NCI-H187 treated with DMSO at 0.1 percent for 48 hours (cell line): ENCODE results near the gene KIF21B.
"Not testable (repeated sequence)": the region's sequence is repeated elsewhere in the genome, so short reads cannot be mapped to it uniquely, and the experiment has no call there.

ENCODE experiments used
- DNase-seq: peaks from one replicate; lab custom pipeline; 2025; lab: John Stamatoyannopoulos, UW

The KIF21B gene

DNA sequence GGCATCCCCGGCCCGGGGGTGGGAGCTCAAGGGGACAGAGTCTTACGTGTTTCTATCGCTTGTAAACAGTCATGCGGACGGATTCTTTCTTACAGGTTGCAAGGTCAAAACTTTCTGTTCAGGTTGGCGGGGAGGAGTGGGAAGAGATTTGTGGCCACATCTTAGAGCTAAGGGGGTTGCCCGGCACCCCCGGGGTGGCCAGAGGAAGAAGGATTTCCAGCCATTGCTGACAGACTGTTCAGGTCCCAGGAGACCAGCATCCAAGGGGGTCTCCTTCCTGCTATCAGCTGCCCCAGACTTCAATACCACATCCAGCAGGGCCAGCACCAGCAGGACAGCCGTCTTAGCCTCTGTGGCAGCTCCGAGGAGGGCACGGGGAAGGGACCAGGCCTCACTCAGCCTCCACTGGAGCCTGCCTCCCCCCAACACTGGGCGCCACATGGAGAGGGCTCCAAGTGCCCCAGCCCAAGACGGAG lies 52.0 kb downstream of the KIF21B start:
- DNase-seq: no peak

DNA sequence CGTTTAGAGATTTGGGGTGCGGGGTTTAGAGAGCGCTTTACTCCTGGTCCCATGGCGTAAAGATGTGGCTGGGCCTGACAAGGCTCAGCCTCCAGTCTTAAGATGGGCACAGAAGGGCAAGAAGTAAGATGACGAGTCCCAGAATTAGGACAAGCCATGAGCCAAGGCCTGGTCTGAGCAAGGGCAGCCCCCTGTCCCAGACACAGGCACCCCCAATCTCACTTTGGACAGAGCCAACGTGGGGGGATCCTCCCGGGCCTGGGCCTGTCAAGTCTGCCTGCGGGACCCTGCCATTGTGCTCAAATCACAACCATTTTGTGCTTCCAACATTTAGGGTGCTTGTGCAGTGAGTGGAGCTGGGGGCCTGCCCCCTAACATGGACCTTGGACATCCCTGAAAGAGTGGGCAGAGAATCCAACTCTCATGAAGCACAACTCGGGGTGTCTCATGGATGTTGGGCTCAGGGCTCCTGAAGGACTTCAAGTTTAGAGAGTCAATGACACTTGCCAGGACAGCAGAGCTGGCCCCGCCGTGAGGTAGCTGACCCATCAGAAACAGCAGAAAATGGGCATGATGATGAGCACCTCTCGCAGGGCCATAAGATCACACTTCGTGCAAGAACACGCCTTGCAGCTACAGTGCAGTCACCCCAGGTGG lies 52.6 kb downstream of the KIF21B start:
- DNase-seq: no peak

DNA sequence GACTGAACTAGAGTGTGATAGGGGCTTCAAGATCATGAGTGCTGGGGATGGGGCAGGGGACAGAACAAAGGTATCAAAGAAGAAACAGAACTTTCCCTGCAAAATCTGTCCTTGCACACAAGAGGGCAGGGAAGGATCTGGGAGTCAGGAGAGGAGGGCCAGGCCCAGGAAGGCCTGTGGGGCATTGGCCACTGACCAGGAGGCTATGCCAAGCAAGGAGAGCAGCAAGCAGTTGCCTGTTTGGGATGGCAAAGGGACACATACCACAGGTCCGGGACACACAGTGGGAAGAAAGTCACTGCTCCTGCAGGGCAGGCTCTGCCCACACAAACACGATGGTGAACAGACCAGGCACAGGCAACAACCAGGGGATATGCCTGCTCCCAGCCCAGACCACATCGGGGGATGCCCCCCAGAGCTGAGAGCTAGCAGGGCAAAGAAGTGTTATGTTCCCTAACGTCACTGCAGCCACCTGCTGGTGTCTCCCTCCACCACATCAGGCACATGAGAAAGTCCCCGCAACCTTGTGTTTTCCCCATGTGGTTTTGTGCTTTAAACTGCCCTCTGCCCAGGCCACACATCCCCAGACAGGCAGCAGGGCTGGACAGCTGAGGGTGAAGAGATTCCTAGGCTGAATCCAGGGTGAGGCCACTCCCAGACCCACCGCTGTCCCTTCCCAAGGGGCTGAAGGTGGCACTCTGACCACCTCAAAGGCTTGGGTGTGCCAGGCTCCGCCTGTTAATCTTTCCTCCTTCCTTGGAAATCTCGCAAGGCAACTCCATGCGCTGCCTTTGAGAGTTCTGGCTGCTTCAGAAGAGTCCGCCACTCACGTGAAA lies 53.6 kb downstream of the KIF21B start:
- no peak for DNase-seq

DNA sequence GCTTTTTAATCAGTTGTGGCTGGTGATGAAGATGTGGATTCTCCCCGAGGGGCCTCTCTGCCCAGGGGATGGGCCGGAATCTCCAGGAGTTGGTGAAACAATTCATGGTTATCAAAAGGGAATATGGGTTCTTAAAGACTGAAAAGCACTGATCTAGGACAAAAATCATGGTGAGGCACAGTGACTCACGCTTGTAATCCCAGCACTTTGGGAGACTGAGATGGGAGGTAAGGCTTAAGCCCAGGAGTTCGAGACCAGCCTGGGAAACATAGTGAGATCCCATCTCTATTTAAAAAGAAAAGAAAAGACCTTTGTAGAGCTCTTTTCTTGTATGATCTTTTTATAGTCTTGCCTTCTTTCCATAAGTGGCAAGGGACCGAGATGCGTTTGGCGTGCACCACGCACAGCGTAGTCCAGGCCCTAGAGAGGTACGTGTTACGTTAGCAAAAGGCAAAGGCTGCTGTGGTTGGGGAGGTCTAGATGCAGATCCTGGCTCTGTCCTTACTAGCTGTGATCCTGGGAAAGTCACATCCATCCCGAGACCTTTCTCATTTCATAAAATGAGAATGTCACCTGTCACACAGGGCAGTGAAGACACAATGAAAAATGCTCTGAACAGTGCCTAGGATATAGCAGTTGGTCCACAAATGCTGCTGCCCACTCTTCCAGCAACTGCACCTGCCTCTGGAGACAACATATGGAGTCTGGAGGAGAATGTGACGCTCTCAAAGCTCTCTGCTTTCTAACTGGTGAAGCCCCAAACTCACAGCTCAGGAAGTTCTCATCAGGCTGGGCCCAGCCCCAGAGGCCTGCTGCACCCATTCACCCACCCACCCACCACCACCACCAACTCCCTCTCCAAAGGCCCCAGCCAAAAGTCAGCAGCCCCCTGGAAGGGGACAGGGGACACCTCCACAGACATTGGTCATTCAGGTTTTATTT lies 54.8 kb downstream of the KIF21B start:
- no peak for DNase-seq

DNA sequence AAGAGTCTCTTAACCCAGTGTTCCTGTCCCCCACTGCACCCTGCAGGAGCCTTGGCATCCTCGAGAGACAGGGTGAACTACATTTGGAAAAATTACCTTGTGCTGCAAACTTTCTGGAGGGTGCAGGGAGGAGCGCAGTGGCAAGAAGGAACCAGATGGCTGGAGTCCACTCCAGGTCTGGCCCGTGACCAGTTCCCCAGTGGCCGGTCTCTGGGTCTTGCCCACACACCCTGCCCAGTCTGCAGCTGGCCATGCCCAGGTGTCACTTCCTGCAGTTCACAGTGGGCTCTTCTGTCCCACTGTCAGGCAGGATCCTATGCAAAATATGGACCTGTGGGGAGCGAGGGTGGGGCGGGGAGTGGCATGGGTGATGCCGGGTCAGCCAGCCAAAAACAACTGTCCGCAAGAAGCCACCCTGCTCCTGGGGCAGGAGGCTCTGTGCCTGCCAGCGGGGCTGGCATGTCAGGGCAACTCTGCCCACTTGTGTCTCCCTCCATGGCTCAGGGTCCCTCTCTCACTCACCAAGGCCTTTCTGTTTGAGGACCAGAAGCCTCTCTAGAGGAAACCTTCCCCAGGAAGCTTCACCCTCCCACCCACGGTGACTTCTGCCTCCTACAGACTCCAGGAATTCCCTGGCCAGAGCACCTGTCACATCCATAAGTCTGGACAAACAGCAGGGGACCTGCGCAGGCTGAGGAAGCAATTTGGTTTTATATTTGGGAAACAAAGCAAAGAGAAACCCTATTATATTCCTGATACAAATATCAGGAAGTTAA lies 55.6 kb downstream of the KIF21B start:
- DNase-seq: no peak

DNA sequence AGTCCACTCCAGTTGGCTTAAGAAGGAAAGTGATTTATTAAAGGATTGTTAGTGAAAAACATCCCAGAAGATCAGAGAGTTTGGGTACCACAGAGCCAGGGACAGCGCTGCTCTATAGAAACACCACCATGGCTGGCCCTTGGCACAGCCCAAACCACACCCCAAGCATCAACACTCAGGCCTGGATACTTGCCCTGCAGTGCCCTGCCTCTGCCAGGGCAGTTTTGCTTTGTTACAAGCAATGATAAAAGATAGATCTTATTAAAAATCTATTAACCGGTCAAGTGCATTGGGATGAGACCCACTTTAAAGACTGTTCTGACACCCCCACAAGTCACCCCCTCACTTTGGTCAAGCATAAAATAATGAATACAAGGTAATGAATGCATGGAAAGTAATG lies 56.6 kb downstream of the KIF21B start:
- no peak for DNase-seq

DNA sequence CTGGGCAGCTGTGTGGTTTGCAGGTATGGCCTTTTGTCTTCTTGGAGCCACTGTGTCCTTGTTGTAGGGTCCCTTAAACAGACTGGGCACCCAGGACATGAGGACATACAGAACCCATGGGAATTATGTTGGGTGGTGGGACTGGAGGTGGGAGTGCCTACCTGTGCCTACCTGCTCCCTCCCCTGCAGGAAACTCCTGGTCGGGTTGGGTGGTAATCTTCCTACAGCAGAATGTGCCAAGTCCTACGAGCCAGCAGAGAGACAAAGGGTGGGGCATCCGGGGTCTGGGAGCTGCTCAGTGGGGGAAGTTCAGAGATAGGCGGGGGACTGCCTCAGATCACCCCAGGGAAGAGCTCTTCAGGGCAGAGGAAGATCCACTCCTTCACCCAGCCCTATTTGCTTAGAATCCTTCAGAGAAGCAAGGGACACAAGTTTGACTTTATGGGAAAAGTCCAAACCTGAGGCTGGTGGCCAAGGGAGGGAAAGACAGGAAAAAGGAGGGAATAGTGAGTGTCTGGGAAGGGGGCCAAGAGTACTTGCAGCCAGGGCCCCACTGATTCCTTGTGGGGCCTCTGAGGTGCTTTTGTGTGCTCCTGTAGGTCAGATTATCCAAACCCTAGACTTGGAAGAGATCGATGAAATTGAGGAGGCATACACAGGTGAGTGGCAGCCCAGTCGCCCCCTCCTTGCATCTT lies 58.3 kb downstream of the KIF21B start:
- DNase-seq: no peak

DNA sequence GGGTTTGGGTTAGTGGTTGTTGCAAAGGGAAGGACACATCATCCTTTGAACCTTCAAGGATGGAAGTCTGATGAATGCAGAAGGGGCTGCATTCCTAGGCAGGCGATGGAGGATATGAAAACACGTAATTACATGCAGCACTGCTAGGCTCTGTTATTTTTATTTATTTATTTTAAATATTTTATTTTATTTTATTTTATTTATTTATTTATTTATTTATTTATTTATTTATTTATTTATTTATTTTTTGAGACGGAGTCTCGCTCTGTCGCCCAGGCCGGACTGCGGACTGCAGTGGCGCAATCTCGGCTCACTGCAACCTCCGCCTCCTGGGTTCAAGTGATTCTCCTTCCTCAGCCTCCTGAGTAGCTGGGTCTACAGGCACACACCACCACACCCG lies 59.6 kb downstream of the KIF21B start:
- not testable (repeated sequence) for DNase-seq

DNA sequence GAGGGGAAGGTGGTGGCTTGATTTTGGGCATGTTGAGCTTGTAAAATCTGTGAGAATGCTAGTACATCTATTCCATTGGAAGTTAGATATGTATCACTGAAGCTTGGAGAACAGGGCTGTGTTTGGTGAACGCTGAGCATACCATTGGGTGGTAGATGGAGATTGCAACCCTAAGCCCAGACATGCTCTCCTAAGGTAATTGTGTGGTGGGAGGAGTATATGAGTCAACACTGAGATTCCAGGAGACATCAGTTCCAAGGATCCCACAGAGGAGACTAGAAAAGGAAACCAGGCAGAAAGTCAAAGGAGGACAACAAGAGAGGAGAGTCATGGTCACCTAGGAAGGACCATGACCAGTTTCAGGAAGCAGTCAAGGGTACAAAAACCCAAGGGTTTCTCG lies 60.4 kb downstream of the KIF21B start:
- DNase-seq: no peak

DNA sequence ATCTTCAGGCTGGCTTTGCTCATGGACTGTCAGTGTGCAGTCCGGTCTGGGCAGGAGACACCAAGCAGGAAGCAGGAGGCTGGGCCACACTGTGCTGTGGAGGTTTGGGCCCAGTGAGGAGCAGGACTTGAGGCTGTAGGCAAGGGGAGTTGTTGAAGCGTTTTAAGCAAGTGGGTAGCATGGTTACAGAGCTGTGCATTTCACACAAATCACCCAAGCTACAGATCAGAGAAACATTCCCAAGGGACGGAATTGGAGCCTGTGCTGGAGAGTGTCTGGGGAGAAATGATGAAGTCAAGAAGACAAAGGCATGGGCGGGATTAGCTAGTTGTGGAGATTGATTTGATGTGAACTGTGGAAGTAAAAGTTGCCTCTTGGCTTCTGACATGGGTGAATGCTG lies 60.9 kb downstream of the KIF21B start:
- DNase-seq: no peak

DNA sequence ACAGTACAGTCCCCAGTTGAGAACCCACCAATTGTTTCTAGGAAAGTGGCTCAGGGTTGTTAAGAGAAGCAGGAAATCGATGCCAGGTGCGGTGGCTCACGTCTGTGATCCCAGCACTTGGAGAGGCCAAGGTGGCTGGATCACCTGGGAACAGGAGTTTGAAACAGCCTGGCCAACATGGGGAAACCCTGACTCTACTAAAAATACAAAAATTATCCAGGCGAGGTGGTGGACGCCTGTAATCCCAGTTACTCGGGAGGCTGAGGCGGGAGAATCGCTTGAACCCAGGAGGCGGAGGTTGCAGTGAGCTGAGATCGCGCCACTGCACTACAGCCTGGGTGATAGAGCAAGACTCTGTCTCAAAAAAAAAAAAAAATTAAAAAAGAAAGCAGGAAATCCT lies 61.4 kb downstream of the KIF21B start:
- DNase-seq: not testable (repeated sequence)

DNA sequence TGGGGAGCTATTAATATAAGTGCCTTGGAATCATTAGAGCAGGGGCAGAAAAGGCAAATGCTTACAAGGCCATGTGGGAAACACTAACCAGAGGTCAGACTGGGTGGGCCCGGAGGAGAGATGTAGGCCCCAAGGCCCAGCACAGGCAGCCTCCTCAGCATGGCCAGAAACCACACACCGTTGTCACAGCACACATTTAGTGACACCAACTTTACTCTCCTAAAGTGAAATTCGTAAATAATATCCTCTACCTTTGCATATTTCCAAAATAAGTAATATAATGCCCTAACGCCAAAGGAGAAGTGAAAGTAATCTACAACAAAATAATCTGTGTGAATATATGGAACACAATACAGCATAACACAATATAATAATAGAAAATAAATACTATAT lies 62.6 kb downstream of the KIF21B start:
- DNase-seq: no peak

DNA sequence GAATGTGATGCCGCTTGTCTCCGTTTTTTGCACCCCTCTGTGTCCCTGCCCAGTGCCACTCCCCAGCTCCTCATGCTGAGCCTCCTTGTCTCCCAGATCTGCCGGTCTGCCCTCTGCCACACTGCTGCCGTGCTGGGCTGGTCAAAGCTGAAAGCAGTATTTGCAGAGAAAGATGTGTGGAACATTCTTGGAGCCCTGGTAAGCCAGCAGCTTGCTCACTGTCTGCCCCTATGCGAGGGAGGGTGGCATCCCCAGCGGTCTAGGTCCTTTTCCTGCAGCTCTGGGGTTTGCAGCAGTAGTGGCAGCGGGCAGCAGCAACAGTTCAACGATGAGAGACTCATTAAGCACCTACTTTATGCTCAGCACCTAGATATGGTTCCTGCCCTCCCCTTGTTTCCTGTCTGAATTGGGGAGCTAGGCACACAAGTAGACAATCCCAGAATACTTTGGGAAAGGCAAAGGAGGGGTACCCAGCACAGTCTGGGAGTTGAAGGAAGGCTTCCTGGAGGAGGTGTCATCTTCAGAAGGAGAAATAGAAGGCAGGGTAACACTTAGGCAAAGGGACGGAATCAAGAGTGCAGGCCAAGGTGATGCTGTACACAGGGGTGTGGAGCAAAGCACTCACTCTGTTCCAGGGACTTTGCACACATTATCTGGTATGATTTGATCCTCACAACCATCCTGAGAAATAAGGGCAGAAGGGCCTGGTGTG lies 63.1 kb downstream of the KIF21B start:
- DNase-seq: no peak

DNA sequence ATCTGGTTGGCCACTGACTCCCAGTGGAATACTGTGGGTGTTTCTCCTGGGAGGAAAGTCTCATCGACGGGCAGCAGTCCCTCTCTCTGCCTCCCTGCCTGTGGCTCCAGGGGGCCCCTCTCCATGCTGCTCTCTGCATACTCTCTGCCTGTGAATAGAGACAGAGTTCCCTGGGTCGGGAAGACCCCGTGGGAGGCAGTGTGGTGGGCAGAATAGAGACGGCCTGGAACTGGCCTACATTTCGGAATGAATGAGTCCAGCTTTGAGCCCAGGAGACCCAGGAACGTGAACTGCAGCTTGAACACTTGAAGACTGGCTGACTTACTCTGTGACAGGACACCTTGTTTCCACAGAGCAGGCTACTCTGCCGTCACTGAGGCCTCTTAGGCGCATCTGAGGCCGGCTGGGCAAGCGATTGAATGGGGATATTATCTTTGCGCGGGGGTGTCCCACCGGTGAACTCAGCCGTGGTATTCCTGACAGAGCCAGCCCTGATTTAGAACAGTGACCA lies 64.0 kb downstream of the KIF21B start:
- DNase-seq: no peak

DNA sequence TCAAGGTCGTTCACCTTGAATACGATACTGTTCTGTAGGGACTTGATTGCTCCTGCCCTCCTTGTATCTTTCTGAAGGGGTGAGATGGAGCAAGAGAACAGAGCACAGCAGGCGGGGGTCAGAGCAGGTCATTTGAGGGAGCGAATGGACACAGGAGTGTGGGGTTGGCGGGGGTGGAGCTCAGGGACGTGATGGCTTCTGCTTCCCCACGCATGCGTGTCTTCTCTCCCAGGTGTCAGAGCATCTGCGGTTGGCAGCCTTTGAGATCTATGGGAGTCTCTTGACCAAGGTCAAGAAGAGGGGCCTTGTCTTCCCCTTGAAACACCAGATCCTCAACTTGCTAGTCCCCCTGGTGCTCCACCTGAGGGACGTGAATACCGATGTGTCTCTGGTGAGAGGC lies 64.9 kb downstream of the KIF21B start:
- DNase-seq: no peak

DNA sequence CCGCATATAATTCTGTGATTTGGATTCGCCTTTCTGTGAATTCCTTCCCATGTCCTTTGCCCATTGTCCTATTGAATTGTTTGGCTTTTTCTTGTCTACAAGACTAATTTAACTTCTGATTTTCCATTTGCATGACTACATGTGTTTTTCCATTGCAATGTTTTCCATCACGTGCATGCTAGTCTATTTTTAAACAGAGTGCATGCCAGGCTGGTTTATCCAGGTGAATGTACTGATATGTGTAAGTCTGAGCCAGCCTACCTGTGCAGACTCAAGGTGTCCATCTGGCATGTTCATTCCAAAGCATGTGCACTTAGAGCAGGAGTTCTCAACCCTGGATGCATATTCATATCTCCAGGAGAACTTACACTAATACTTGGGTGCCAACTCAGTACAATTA lies 69.1 kb downstream of the KIF21B start:
- no peak for DNase-seq

DNA sequence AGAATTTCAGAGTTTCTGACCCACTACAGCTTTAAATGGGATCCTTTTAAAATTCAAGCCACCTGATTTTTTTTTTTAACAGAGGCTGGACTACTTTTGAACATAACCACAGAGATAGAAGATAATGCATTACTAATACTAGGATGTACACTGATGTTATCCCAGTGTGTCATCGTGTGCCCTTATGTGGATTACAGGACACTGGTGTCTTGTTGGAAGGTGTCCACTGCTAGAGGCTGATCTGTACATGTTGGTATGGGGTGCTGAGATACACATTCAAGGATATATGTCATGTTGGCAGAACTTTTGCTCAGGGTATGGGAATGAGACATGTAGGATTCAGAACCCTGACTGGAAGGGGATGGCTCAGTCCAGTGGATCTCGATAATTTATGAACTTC lies 72.5 kb downstream of the KIF21B start:
- DNase-seq: no peak

DNA sequence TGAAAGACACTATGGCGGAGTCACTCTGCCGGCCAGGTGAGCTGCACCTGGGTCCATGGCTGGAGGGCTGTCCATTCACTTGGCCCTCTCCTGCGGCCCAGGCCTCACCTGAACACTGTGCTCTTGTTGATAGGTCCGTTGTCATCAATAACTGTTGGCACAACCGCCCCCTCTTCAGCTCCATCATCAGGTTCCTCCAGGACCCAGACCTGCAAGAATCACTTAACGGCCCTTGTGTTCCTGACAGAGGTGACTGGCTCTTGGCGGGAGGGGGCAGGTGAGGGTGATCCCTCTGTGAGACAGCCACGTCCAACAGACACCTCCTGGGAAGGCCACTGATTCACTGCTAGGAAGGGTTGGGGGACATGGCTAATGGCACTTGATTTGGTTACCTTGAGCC lies 73.9 kb downstream of the KIF21B start:
- DNase-seq: no peak

DNA sequence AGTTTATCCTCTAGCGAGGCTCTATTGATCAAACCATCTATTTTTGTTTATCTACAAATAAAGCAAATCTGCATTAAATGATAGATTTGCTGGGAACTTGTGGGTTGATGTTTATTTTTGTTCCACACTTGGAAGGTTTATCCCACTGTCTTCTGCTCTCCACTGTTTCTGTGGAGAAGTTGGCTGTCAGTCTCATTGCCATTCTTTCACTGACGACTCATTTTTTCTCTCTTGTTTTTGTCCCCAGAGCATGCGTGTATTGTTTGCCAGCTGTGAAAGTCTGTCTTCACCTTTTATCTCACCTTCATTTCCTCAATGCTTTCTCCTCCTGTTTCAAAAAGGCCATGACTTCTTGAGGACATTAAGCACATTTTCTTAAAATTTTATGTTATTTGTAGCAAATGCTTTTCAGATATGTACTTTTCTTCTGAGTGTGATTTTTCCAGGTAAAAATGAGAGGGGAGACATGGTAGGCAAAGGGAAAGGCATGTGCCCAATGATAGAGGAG lies 76.4 kb downstream of the KIF21B start:
- no peak for DNase-seq

DNA sequence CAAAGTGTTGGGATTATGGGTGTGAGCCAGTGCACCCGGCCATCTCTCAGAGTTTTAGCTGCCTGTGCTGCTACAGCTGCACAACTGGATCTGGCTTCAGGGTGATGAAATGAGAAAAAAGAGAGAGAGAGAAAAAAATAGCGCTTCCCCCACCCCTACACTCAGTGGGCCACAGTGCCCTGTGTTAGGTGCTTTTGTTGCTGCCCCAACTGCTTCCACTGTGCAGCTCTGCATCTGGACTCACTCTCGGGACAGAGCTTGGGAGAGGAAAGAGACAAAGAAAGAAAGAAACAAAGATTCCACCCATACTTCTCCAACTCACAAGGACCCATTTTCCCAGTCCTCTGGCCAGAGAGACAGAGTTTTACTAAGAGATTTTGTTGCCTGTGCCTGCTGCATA lies 78.4 kb downstream of the KIF21B start:
- DNase-seq: no peak
